Neural cell (in vitro differentiated cells): ENCODE data around the gene AGPAT3. TPM values are rescaled to one million over a fixed set of nuclear protein-coding genes. Genes with fewer than 3 reads are reported as not detected.

ENCODE experiments used
- H2AFZ ChIP-seq: fragments of 200-600, 300-800 bp; sonication (generic), shearing (Covaris generic); 2 replicates; pipeline ENCODE4 v1.6.0; 2014; ENCODE audit warnings: low read depth, mild to moderate bottlenecking, antibody characterized with exemption, low read length, moderate library complexity
- H3F3A ChIP-seq: fragments of 200-600 bp; shearing (Covaris generic); 2 replicates; pipeline ENCODE4 v1.6.1; 2016; ENCODE audit warnings: mild to moderate bottlenecking, moderate library complexity, mixed read lengths, antibody characterized with exemption, low read length; ENCODE audit not compliant: insufficient read depth, poor library complexity, severe bottlenecking
- H3K27ac ChIP-seq: fragments of 200-600, 300-800 bp; sonication (generic), shearing (Covaris generic); 2 replicates; pipeline ENCODE4 v1.5.1; 2014; ENCODE audit warnings: mild to moderate bottlenecking, low read length, moderate library complexity
- H3K27me3 ChIP-seq: fragments of 300-800, 200-600 bp; sonication (generic), shearing (Covaris generic); 2 replicates; pipeline ENCODE4 v1.6.0; 2014; ENCODE audit warnings: mild to moderate bottlenecking, low read depth, low read length, moderate library complexity; ENCODE audit not compliant: insufficient read depth
- H3K36me3 ChIP-seq: fragments of 300-800, 200-600 bp; sonication (generic), shearing (Covaris generic); 2 replicates; pipeline ENCODE4 v1.5.1; 2014; ENCODE audit warnings: mild to moderate bottlenecking, antibody characterized with exemption, low read length, moderate library complexity; ENCODE audit not compliant: insufficient read depth
- H3K4me2 ChIP-seq: fragments of 300-800, 200-600 bp; sonication (generic), shearing (Covaris generic); 2 replicates; pipeline ENCODE4 v1.6.0; 2014; ENCODE audit warnings: mild to moderate bottlenecking, low read length
- H3K4me3 ChIP-seq: fragments of 300-800, 200-600 bp; sonication (generic), shearing (Covaris generic); 2 replicates; pipeline ENCODE4 v1.5.1; 2014; ENCODE audit warnings: mild to moderate bottlenecking, low read length, moderate library complexity
- H3K79me2 ChIP-seq: fragments of 200-600 bp; shearing (Covaris generic); replicated peaks from 2 replicates; pipeline ENCODE4 v1.6.0; 2014; ENCODE audit warnings: mild to moderate bottlenecking, low read length, moderate library complexity; ENCODE audit not compliant: insufficient read depth
- H3K9ac ChIP-seq: fragments of 300-800, 200-600 bp; sonication (generic), shearing (Covaris generic); 2 replicates; pipeline ENCODE4 v1.6.1; 2016; ENCODE audit warnings: mild to moderate bottlenecking, low read length, mixed read lengths
- H3K9me2 ChIP-seq: fragments of 200-600 bp; shearing (Covaris generic); 2 replicates; pipeline ENCODE4 v1.6.1; 2016; ENCODE audit warnings: mild to moderate bottlenecking, low read length, mixed read lengths; ENCODE audit not compliant: insufficient read depth
- H3K9me3 ChIP-seq: fragments of 200-600, 300-800 bp; sonication (generic), shearing (Covaris generic); 2 replicates; pipeline ENCODE4 v1.6.1; 2016; ENCODE audit warnings: mild to moderate bottlenecking, mixed run types, low read length, moderate library complexity, mixed read lengths
- H4K20me1 ChIP-seq: fragments of 200-600 bp; shearing (Covaris generic); 2 replicates; pipeline ENCODE4 v1.6.1; 2016; ENCODE audit warnings: mild to moderate bottlenecking, mixed run types; ENCODE audit not compliant: insufficient read depth
- CTCF ChIP-seq: fragments of 450-650 bp; IDR thresholded peaks from 2 replicates; pipeline ENCODE4 v1.5.1; 2014; ENCODE audit warnings: antibody characterized with exemption, mild to moderate bottlenecking, moderate library complexity; ENCODE audit not compliant: poor library complexity, severe bottlenecking
- EP300 ChIP-seq: fragments of 450-650 bp; conservative IDR thresholded peaks from 2 replicates; pipeline ENCODE4 v1.6.1; 2014; ENCODE audit warnings: antibody characterized with exemption, mild to moderate bottlenecking, moderate library complexity; ENCODE audit not compliant: poor library complexity, severe bottlenecking
- EZH2 ChIP-seq: fragments of 200-600, 300-800 bp; shearing (Covaris generic), sonication (generic); IDR thresholded peaks from 2 replicates; pipeline ENCODE4 v1.6.1; 2014; ENCODE audit warnings: antibody characterized with exemption, low read length, borderline replicate concordance, mild to moderate bottlenecking; ENCODE audit not compliant: insufficient read depth, poor library complexity, severe bottlenecking
- MXI1 ChIP-seq: fragments of 450-650 bp; conservative IDR thresholded peaks from 2 replicates; pipeline ENCODE4 v1.6.1; 2014; ENCODE audit warnings: antibody characterized with exemption, mild to moderate bottlenecking; ENCODE audit not compliant: poor library complexity, severe bottlenecking
- POLR2AphosphoS5 ChIP-seq: IDR thresholded peaks from 2 replicates; pipeline ENCODE4 v1.6.1; 2012
- RAD21 ChIP-seq: fragments of 450-650 bp; conservative IDR thresholded peaks from 2 replicates; pipeline ENCODE4 v1.6.1; 2014; ENCODE audit warnings: antibody characterized with exemption, mild to moderate bottlenecking, moderate library complexity
- REST ChIP-seq: IDR thresholded peaks from 2 replicates; pipeline ENCODE4 v1.6.1; 2012; ENCODE audit warnings: borderline replicate concordance
- SMC3 ChIP-seq: fragments of 450-650 bp; conservative IDR thresholded peaks from 2 replicates; pipeline ENCODE4 v1.6.1; 2014; ENCODE audit warnings: antibody characterized with exemption, mild to moderate bottlenecking, moderate library complexity; ENCODE audit not compliant: poor library complexity
- TAF1 ChIP-seq: IDR thresholded peaks from 2 replicates; pipeline ENCODE4 v1.6.1; 2012; ENCODE audit warnings: low read depth
- polyA plus RNA-seq: library from polyadenylated mRNA; depleted of rRNA; stranded (reverse); fragments of >200 nt; gene quantifications from 2 replicates; pipeline ENCODE4 v1.2.3, GENCODE V29; 2014

AGPAT3 gene
- polyA plus RNA-seq, 1 donor from 2014 or later = 8.4 TPM

- no peak overlapping the region for H3K4me3 ChIP-seq
- no peak overlapping the region for H2AFZ ChIP-seq
- no peaks in the 10 kb centered on the region for H3K27me3 ChIP-seq
- H3K9me3 ChIP-seq = no peaks in the 10 kb centered on the region
- no peaks in the 10 kb centered on the region for H3K36me3 ChIP-seq
- H3K27ac ChIP-seq = no peak overlapping the region
- no peak overlapping the region for H3K9ac ChIP-seq
- H3F3A ChIP-seq = no peaks in the 10 kb centered on the region
- TF ChIP-seq RAD21 = no peak
- H3K79me2 ChIP-seq = no peaks in the 10 kb centered on the region
- no peaks in the 10 kb centered on the region for H3K9me2 ChIP-seq
- H3K4me2 ChIP-seq = no peak overlapping the region
- no peaks in the 10 kb centered on the region for H4K20me1 ChIP-seq
These were observed 104.1 kb downstream of the AGPAT3 start for GRCh38 chr21:43969115-43969444.

DNA sequence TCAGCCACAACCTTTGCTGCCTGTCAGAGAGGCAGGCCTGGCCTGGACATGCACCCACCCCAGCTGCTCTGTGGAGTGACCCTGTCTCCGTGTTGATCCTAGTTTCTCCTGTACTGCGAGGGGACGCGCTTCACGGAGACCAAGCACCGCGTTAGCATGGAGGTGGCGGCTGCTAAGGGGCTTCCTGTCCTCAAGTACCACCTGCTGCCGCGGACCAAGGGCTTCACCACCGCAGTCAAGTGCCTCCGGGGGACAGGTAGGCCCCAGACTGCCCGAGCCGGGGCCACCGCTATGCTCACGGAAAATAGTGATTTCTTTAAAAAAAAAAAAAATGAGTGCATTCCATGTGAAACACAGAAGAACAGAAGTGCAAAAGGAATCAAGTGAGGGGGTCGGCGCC is 105.5 kb downstream of the AGPAT3 start:
- Histone ChIP-seq H3K4me2 (no peak overlapping the region), H2AFZ (no peak overlapping the region), H3F3A (no peaks in the 10 kb centered on the region), H3K27me3 (no peaks in the 10 kb centered on the region), H3K36me3 (no peaks in the 10 kb centered on the region), H3K4me3 (no peak overlapping the region), H3K9me2 (no peaks in the 10 kb centered on the region), H3K9ac (no peak overlapping the region), H3K9me3 (no peaks in the 10 kb centered on the region), H3K79me2 (no peaks in the 10 kb centered on the region), H3K27ac (no peak overlapping the region), H4K20me1 (no peaks in the 10 kb centered on the region)
- TF ChIP-seq EZH2 (no peak), REST (no peak), CTCF (no peak), RAD21 (no peak), TAF1 (no peak), POLR2AphosphoS5 (no peak), EP300 (no peak), SMC3 (no peak), MXI1 (no peak)
